Neuronal stem cell (in vitro differentiated cells): ENCODE data around the gene SHC3.
A peak's percentile ranks its signal among the peaks of the same experiment; 100 is the strongest.

Source experiments
- DNase-seq: peaks from one replicate; pipeline ENCODE4 v3.0.0-alpha.2; 2013; ENCODE audit warnings: low spot score
- H2AFZ ChIP-seq: one replicate; pipeline ENCODE4 v1.6.1; 2013; ENCODE audit warnings: mild to moderate bottlenecking, low read length, inconsistent platforms
- H2AK5ac ChIP-seq: 2 replicates; pipeline ENCODE4 v1.6.1; 2013; ENCODE audit warnings: low read depth, mild to moderate bottlenecking, inconsistent platforms, low read length, moderate library complexity, mixed read lengths
- H2BK120ac ChIP-seq: 2 replicates; pipeline ENCODE4 v1.6.1; 2013; ENCODE audit warnings: low read depth, mild to moderate bottlenecking, inconsistent platforms, low read length, moderate library complexity, mixed read lengths
- H2BK12ac ChIP-seq: one replicate; pipeline ENCODE4 v1.6.1; 2013; ENCODE audit warnings: low read length, inconsistent platforms
- H2BK15ac ChIP-seq: 2 replicates; pipeline ENCODE4 v1.6.1; 2013; ENCODE audit warnings: mild to moderate bottlenecking, low read length, inconsistent platforms, mixed read lengths
- H2BK5ac ChIP-seq: one replicate; pipeline ENCODE4 v1.6.1; 2013; ENCODE audit warnings: inconsistent platforms, mild to moderate bottlenecking, low read length, moderate library complexity
- H3K14ac ChIP-seq: one replicate; pipeline ENCODE4 v1.6.1; 2013; ENCODE audit warnings: low read length, inconsistent platforms
- H3K18ac ChIP-seq: 2 replicates; pipeline ENCODE4 v1.6.1; 2013; ENCODE audit warnings: low read length, inconsistent platforms
- H3K23ac ChIP-seq: 2 replicates; pipeline ENCODE4 v1.6.1; 2013; ENCODE audit warnings: low read depth, mild to moderate bottlenecking, mixed read lengths, low read length, inconsistent platforms; ENCODE audit not compliant: poor library complexity
- H3K27ac ChIP-seq: replicated peaks from 3 replicates; pipeline ENCODE4 v1.5.1; 2013; ENCODE audit warnings: low read length, inconsistent platforms
- H3K27me3 ChIP-seq, 3 experiments: 2 replicates each; pipeline ENCODE4 v1.6.1; 2013; ENCODE audit warnings: low read length in 3 of 3, mild to moderate bottlenecking in 2 of 3, inconsistent platforms in 1 of 3, low read depth in 1 of 3, mixed read lengths in 1 of 3, moderate library complexity in 1 of 3; ENCODE audit not compliant: control insufficient read depth in 3 of 3, insufficient read depth in 3 of 3
- H3K36me3 ChIP-seq, 2 donors: replicated peaks in 1 of 2; 2 replicates each; pipeline ENCODE4 v1.6.1; 2013; ENCODE audit warnings: low read length in 2 of 2; ENCODE audit not compliant: control insufficient read depth in 2 of 2, insufficient read depth in 2 of 2
- H3K4ac ChIP-seq: 2 replicates; pipeline ENCODE4 v1.6.1; 2013; ENCODE audit warnings: inconsistent platforms, mild to moderate bottlenecking, low read length, moderate library complexity
- H3K4me1 ChIP-seq, 2 donors: 1 replicate in 1 of 2; 2 replicates in 1 of 2; pipeline ENCODE4 v1.6.1; 2013; ENCODE audit warnings: low read length in 2 of 2, low read depth in 1 of 2; ENCODE audit not compliant: control insufficient read depth in 2 of 2, insufficient read depth in 1 of 2
- H3K4me2 ChIP-seq: one replicate; pipeline ENCODE4 v1.6.1; 2013; ENCODE audit warnings: mild to moderate bottlenecking, low read length, inconsistent platforms; ENCODE audit not compliant: insufficient read depth, poor library complexity, severe bottlenecking
- H3K4me3 ChIP-seq, 2 donors: 2 replicates each; pipeline ENCODE4 v1.5.1; 2013; ENCODE audit warnings: low read length in 2 of 2, mild to moderate bottlenecking in 2 of 2, inconsistent platforms in 1 of 2, moderate library complexity in 1 of 2
- H3K79me1 ChIP-seq: one replicate; pipeline ENCODE4 v1.6.1; 2013; ENCODE audit warnings: low read depth, mild to moderate bottlenecking, inconsistent platforms, low read length, moderate library complexity
- H3K9ac ChIP-seq: one replicate; pipeline ENCODE4 v1.6.1; 2013; ENCODE audit warnings: mild to moderate bottlenecking, low read depth, low read length, inconsistent platforms; ENCODE audit not compliant: poor library complexity
- H3K9me3 ChIP-seq, 2 donors: replicated peaks in 1 of 2; 2 replicates each; pipeline versions ENCODE3 to v1.6.1; 2013; ENCODE audit warnings: low read length in 2 of 2, mild to moderate bottlenecking in 2 of 2, inconsistent platforms in 1 of 2, low read depth in 1 of 2, mixed read lengths in 1 of 2, moderate library complexity in 1 of 2; ENCODE audit not compliant: control insufficient read depth in 2 of 2, insufficient read depth in 1 of 2
- H4K8ac ChIP-seq: one replicate; pipeline ENCODE4 v1.6.1; 2013; ENCODE audit warnings: low read depth, mild to moderate bottlenecking, inconsistent platforms, low read length, moderate library complexity
- H4K91ac ChIP-seq: one replicate; pipeline ENCODE4 v1.6.1; 2013; ENCODE audit warnings: low read length, low read depth, mild to moderate bottlenecking, inconsistent platforms; ENCODE audit not compliant: poor library complexity
- WGBS, 2 donors: extraction: QIAGEN DNeasy Blood & Tissue Kit; methylation state at CpG; one replicate each; pipeline ENCODE4 v1.1.7; 2013; ENCODE audit warnings: missing lambda C conversion rate in 2 of 2, mixed read lengths in 1 of 2; ENCODE audit not compliant: insufficient read length in 2 of 2, insufficient replicate concordance in 1 of 2; ENCODE audit errors: extremely low coverage in 2 of 2; 5-methylcytosine and 5-hydroxymethylcytosine counted together

SHC3 gene

DNA sequence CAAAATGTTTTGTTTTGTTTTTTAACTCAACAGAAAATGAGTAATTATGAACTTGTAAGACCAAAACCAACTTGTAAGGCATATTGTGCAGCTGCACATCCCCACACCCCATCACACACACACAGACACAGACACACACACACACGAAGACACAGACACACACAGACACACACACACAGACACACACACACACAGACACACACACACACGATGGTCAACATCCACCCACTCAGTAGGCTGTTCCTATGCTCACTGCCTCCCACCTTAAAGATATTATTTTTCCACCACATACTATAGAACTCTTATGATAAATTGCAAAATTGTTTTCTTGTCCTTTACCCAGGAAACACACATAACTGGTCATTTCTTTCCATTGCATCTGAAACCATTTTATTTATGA lies 6.2 kb downstream of the SHC3 start:
- H2BK5ac ChIP-seq: no peak overlapping the region
- WGBS, 2 donors: no CpG with 5 or more reads among the region's 2 CpGs
- DNase-seq: no peak
- H2BK12ac ChIP-seq: no peak overlapping the region
- H3K27ac ChIP-seq: no peak overlapping the region
- no peak overlapping the region for H2AFZ ChIP-seq
- H3K4me1 ChIP-seq: peaks cover 21 to 22% of the 10 kb centered on the region in 2 donors
- H3K4me3 ChIP-seq: no peak overlapping the region
- H2AK5ac ChIP-seq: no peak overlapping the region
- H3K14ac ChIP-seq: no peak overlapping the region
- H3K9ac ChIP-seq: no peak overlapping the region
- peaks cover 2% of the 10 kb centered on the region for H3K79me1 ChIP-seq
- H4K91ac ChIP-seq: no peak overlapping the region
- no peak overlapping the region for H2BK15ac ChIP-seq
- H3K18ac ChIP-seq: no peak overlapping the region
- peaks cover 1 to 4% of the 10 kb centered on the region in 2 donors for H3K9me3 ChIP-seq
- H3K4me2 ChIP-seq: no peak overlapping the region
- H3K4ac ChIP-seq: no peak overlapping the region
- H4K8ac ChIP-seq: no peak overlapping the region
- peaks cover 4 to 63% of the 10 kb centered on the region in 2 donors for H3K36me3 ChIP-seq
- peaks cover 0 to 4% (median 0%) of the 10 kb centered on the region in 3 experiments for H3K27me3 ChIP-seq
- no peak overlapping the region for H2BK120ac ChIP-seq
- H3K23ac ChIP-seq: no peak overlapping the region

DNA sequence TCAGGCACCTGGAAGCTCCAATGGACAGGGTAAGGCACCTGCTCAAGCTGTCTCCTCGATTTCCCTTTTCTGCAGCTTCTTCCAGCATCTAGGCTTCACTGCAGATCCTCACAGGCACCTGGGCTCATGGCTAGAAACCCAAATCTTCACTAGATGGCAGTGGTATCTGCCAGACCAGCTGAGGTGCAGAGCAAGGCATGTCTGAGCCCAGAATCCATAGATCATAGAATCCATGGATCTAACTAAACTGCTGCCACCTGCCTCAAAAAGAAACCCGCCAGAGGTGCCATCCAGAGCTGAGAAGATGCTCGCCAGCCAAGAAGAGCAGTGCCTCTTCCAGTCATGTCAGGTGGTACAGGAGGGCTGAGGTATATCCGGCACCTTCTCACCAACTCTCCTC lies 6.9 kb downstream of the SHC3 start:
- no peak overlapping the region for H3K18ac ChIP-seq
- H3K23ac ChIP-seq: no peak overlapping the region
- H3K9ac ChIP-seq: no peak overlapping the region
- no peak overlapping the region for H3K14ac ChIP-seq
- no peak overlapping the region for H2BK12ac ChIP-seq
- no peak overlapping the region for H4K8ac ChIP-seq
- H2AFZ ChIP-seq: no peak overlapping the region
- peaks cover 21 to 22% of the 10 kb centered on the region in 2 donors for H3K4me1 ChIP-seq
- DNase-seq: no peak
- no peak overlapping the region for H2BK120ac ChIP-seq
- H2BK15ac ChIP-seq: no peak overlapping the region
- H3K36me3 ChIP-seq: peaks cover 4 to 68% of the 10 kb centered on the region in 2 donors
- no peak overlapping the region for H4K91ac ChIP-seq
- H2BK5ac ChIP-seq: no peak overlapping the region
- H2AK5ac ChIP-seq: no peak overlapping the region
- H3K79me1 ChIP-seq: peaks cover 2% of the 10 kb centered on the region
- H3K4me3 ChIP-seq: no peak overlapping the region
- WGBS, 2 donors: no CpG with 5 or more reads among the region's 4 CpGs
- H3K27me3 ChIP-seq: peaks cover 0 to 3% (median 0%) of the 10 kb centered on the region in 3 experiments
- H3K4ac ChIP-seq: no peak overlapping the region
- no peak overlapping the region for H3K4me2 ChIP-seq
- peaks cover 1 to 4% of the 10 kb centered on the region in 2 donors for H3K9me3 ChIP-seq
- H3K27ac ChIP-seq: no peak overlapping the region

DNA sequence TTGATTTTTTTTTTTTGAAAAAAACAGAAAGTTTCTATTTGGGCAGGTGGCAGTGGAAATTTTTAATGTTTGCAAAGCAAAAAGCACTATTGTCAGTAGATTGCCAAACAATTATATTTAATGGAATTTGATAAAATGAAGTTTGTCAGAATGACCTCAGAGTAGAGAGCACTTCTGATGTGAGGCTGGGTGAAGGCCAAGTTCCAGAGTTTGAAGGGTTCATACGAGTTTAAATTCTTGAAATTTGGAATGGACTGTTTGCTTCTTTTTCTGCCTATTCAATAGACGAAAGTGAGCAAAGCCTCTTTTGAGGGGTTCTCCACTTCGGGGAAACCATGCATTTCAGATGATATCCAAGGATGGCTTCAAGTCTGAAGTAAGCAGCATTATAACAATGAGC lies 7.4 kb downstream of the SHC3 start:
- Histone ChIP-seq H3K4me1 (peaks cover 21 to 22% of the 10 kb centered on the region in 2 donors), H4K91ac (no peak overlapping the region), H2AK5ac (no peak overlapping the region), H2AFZ (no peak overlapping the region), H3K27me3 (peaks cover 0 to 3% (median 0%) of the 10 kb centered on the region in 3 experiments), H2BK12ac (no peak overlapping the region), H3K27ac (no peak overlapping the region), H3K14ac (no peak overlapping the region), H4K8ac (no peak overlapping the region), H3K4ac (no peak overlapping the region), H3K9ac (no peak overlapping the region), H2BK5ac (no peak overlapping the region), H2BK15ac (no peak overlapping the region), H3K79me1 (peaks cover 2% of the 10 kb centered on the region), H3K4me2 (no peak overlapping the region), H3K4me3 (no peak overlapping the region), H3K23ac (no peak overlapping the region), H2BK120ac (no peak overlapping the region), H3K36me3 (peaks cover 4 to 71% of the 10 kb centered on the region in 2 donors), H3K9me3 (peaks cover 1 to 4% of the 10 kb centered on the region in 2 donors), H3K18ac (no peak overlapping the region)
- no CpG with 5 or more reads among the region's 3 CpGs for WGBS, 2 donors
- no peak for DNase-seq

DNA sequence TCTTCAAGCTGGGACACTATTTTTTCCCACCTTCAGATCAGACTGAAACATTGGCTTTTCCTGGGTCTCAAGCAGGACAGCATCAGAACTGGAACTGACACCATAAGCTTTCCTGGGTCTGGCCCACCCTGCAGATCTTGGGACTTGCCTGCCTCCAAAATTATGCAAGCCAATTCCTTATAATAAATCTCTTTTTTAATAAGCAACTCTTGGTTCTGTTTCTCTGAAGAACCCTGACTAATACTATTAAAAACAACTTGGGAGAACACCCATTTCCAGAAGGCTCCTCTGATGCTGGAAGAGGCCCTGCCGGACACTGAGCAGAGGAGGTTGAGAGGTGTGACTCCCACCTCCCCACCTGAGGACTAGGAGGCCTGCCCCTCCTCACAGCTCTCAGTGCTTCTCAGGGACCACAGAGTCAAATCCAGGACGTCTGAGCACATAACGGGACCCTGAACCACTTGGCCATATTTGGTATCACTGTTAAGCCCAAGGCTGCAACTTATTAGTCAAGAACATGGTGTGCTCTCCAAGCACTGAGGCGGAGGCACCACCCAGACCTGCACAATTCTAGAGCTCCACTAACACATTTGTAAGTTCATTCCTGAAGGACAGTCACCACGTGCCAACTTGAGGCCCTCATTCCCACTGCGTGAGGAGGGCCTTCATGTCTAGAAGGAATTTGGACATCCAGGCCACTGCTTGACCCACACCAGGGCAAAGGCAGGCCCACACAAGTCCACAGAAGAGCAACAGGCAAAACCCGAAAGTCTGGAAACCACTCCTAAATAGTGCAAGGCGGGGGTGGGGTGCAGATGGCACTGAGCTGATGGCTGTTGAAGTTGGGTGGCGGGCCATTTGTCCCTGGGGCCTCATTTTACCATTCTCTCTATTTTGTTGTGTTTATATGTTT lies 9.5 kb downstream of the SHC3 start:
- Histone ChIP-seq H3K4me1 (peaks cover 7 to 14% of the 10 kb centered on the region in 2 donors), H3K18ac (peak overlapping the region; percentile 74), H3K14ac (no peak overlapping the region), H3K27ac (no peak overlapping the region), H3K4ac (no peak overlapping the region), H3K4me2 (no peak overlapping the region), H2BK15ac (no peak overlapping the region), H3K79me1 (peaks cover 2% of the 10 kb centered on the region), H2BK5ac (peak overlapping the region; percentile 41), H3K4me3 (no peak overlapping the region), H2BK120ac (no peak overlapping the region), H4K91ac (no peak overlapping the region), H3K9me3 (peaks cover 1 to 8% of the 10 kb centered on the region in 2 donors), H3K36me3 (peaks cover 7 to 80% of the 10 kb centered on the region in 2 donors), H3K9ac (no peak overlapping the region), H3K23ac (peak overlapping the region; percentile 23), H2AK5ac (peak overlapping the region; percentile 38), H2AFZ (no peak overlapping the region), H4K8ac (no peak overlapping the region), H3K27me3 (peaks cover 0 to 3% (median 0%) of the 10 kb centered on the region in 3 experiments), H2BK12ac (no peak overlapping the region)
- no peak for DNase-seq
- no CpG with 5 or more reads among the region's 9 CpGs for WGBS, 2 donors
